HG03558 (cell line): ENCODE measurements around the gene MUC5AC.

Experiments used
- ATAC-seq: cut with Tn5 transposase; IDR thresholded peaks from one replicate; pipeline ENCODE4 v1.9.1; 2021; ENCODE audit warnings: moderate number of reproducible peaks; ENCODE audit not compliant: unreplicated experiment; ENCODE audit errors: extremely low read depth

The MUC5AC gene

GRCh38 chr11:1121813-1122663 is 35.7 kb upstream of the MUC5AC start:
- no peak for ATAC-seq

- ATAC-seq = no peak
Observed at GRCh38 chr11:1122664-1123002, 35.1 kb upstream of the MUC5AC start.

DNA sequence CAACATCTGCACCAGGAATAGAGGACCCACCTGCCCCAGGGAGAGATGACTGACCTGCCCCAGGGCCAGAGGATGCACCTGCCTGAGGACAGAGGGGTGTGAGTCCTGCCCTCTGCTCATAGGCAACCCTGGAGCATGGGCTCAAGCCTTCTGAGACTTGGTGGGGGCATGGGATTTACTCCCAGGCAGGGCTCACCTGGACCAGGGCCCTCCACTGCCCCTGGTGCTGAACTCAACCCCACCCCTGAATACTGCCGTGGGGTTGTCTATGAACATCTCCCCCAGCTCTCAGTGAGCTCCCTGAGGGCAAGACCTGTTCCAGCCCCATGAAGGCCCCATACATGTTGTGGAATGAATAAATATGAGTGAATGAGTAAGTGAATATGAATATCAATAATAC is 33.8 kb upstream of the MUC5AC start:
- ATAC-seq = no peak

GRCh38 chr11:1125803-1126202 is 31.9 kb upstream of the MUC5AC start:
- ATAC-seq = no peak

DNA sequence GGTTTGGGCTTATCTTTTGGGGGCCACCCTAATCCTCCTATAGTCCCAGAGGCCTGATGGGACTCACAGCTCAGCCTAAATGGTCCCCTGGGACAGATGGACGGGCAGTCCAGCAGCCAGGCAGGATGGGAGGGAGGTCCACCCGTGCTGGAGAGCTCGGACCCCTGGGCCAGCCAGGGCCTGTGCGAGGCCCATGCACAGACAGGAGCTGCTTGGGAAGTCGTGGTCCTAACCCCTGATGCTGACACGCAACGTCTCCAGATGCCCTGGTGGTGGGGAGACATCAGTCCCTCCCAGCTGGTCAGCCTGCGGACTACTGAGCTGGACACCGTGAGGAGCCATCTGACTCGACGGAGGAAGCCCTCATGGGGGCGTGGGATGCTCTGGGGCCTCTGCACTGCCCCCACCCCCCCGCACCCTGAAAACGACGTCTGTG is 31.2 kb upstream of the MUC5AC start:
- ATAC-seq = no peak

DNA sequence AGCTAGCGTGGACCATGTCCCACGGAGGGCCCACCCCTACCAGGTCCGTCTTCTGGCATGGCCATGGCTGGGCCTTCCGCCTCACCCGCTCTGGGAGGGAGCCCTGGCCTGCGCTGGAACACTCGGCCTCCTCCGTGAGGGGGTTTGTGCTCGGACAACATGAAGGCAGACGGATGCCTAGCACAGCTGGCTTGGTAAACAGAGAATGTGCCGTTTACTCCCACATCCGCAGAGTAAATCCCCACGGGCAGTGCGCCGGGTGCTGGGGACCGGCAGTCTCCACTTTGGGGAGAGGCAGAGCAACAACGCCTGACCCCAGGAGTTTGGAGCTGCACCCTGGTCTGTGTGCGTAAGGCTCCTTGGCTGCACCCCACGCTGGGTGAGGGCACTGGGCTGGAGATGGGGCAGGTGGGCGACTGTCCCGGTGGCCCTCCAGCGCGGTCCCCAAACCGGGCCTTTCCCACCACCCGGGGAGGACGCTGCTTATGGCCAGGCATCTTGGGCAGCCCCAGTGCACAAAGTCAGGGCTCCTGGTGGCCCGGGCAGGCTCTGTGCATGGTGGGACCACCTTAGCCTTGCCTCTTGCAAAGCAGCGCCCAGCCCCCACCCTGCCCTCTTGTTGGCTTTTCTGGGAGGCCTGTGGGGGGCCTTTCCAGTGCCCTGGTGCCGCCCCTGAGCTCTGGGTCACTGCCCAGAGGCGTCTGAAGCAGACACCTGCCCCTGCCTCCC is 30.7 kb upstream of the MUC5AC start:
- ATAC-seq = no peak

DNA sequence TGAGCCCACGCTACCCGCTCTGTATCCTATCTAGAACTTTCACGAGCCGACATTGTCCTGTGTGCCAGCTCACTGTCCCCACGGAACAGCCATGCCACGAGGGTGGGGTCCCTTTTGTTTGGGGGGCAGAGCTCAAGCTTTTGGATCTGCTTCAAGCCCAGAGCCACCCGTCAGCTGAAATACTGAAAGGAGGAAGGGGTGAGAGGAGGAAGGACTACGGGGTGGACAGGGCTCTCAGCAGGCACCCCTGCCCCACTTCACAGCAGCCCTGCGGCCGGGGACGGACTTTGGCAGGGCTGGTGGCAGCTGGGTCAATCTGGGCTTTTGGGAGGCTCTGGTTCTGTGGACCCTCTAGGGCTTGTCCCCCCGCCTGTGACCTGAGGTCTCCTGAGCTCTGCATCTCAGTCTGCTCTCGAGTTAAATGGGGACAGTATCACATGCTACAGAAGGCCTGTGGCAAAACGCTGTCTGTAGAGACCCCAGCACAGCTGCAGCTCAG is 30.0 kb upstream of the MUC5AC start:
- no peak for ATAC-seq

GRCh38 chr11:1128311-1129142 is 29.2 kb upstream of the MUC5AC start:
- ATAC-seq = no peak

DNA sequence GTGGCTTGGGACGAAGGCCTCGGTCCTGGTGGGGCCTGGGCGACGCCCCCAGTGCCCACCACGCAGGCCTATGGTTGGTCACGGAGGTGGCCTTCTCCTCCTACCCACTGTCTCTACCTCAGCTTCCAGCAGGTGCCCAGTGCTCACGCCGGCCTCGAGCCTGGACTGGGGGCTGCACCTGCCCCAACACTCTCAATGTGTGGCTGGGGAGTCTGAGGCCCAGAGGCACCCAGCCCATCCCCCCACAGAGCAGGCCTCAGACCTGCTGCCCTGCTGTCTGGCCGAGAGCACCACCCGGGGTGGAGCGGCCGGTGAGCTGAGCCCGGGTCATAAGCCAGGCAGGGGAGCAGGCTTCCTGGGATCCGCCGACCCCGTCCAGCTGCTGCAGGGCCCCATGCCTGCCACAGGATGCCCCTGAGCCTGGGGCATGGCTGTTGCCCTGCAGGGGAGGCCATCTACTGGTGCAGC is 28.6 kb upstream of the MUC5AC start:
- no peak for ATAC-seq

DNA sequence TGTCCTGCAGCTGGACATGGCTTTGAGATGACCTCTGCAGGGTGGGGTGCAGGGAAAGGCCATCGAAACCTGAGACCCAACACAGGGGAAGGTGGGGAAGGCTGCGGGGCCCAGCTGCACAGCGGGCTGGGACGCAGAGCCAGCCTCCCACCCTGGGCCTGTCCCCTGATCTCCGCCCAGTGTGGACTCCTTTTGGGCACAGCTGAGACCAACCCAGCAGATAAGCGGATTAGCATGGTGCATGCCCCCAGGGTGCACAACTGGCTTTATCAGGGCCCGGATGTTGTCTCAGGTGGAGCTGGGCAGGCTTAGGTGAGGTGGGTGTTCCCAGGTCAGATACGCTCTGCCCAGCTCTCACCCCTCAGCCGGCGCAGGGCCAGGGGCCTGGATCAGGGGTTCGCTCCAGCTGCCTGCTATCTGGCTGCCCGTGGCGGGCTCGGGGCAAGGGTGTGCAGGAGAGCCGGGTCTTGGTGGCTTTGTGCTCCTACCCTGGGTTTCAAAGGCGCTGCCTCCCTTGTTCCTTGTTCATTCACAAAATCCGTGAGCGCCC is 28.1 kb upstream of the MUC5AC start:
- ATAC-seq = no peak

- ATAC-seq = no peak
Observed at GRCh38 chr11:1130276-1131032, 27.3 kb upstream of the MUC5AC start.

DNA sequence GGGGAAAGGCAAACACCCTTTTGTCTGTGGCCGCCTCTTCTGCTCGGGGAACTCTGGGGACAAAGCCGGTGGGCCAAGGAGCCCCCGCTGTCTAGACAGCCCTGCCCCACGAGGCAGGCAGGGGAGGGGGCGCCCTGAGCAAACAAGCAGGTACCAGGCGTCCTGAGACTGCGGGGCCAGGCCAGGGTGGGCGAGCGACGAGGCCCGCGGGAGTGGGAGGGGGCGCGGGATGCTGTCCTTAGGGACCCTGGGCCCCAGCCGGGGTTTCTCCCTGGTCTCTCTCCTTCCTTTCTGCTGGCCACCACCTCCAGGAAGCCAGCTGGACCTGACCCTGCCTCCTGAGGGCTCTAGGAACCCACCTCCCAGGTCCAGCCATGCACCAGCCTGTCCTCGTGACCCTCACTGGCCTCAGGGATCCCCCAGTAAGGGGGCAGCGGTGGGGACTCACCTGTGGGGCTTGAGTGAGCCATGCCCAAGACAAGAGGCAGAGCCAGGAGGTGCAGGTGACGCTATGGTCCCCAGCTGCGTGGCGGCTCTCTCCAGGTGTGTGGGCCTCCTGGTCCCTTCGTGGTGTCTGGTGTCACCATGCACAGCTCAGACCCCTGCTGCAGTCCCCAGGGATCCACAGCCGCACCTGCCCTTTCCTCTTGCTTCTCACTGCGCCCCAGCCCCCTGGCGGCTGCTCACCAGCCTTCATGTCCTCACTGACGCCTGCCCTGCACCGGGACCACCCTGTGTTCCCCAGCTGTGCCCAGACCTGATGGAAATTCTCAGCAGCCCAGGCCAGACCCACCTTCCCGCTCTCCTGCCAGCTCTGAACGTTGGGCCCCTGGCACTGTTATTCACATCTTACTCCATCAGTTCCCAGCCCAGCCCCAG is 26.5 kb upstream of the MUC5AC start:
- ATAC-seq = no peak

DNA sequence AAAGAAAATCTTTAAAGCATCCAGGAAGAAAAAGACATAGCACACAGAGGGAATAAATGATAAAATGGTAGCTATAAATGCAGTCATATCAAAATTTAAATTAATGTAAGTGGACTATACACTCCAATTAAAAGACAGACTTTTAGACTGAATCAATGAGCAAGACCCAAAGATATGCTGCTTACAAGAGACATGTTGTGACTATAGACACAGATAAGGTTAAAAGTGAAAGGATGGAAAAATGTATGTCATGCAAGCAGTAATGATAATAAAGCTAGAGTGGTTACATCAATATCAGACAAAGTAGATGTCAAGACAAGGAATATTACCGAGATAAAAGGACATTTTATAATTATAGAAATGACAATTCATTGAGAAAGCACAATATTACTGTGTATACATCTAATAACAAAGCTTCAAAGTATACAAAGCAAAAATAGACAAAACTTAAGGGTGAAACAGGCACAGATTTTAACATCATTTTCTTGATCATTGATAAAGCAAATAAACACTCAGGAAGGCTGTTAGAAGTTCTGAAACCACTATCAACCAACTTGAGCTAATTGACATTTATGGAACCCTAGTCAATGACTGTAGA is 22.8 kb upstream of the MUC5AC start:
- ATAC-seq = no peak

- no peak for ATAC-seq
Observed at GRCh38 chr11:1138097-1138496, 19.7 kb upstream of the MUC5AC start.

DNA sequence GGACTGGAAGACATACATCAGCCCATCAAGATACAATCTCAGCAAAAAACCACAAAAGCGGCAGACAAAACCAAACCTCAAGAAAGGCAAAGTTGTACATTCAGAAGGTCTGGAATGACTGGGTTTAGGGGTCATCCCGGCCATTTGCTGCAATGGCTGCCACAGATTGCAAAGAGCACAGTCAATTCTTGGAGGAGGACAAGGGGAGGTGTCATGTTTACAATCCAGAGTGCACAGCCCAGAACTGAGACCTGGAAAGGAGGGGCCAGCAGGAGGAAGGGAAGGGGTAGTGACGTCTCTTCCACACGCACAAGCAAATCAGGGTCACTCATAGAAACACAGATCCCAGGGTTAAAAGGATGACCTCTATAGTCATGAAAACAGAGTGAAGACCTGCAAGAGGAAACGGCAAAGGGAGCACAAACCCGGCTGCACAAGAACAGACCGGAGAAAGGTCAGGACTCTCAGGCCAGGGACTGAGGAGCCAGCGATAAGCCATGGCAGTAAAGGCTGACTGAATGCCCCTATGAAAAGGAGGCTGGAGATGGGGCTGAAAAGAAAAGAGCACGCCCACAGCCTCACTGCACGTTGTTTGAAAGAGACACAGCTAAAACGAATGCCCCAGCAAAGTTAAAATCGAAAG is 18.2 kb upstream of the MUC5AC start:
- ATAC-seq = no peak

DNA sequence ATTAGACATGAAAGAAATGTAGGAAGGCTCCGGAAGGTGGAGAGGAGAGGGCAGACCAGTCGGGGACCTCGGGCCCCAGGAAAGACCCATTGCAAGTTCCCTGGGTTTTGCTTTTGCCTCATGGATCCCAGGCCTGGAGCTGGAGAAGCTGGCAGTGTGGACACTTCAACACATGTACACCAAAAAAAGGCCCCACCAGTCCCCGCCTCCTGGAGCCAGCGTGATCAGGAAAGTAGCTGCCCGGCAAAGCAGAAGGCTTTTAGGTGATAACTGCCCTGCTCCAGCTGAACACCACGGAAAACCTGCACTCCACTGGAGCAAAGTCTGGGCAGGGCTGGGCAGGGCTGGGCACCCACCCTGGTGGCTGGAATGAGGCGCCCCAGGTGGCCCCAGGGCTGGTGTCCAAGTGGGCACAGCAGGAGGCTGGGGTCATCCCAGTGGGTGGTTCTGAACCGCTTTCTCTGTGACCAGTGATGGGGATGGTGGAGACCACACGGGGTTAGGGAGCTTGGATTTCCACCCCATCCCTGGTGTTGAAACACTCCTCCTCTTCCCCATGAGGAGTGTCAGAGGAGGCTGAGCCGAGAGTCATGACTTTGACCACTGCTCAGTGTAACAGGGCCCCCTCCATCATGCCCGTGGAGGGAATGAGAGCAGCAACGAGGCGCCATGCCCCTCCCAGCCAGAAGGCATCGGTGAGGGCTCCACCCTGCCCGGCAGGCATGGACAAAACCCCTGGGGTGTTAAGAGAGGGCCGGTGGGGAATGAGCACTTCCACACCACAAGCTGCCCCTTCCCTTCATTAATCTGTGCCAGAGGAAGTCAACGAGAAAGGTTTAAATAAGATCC is 16.9 kb upstream of the MUC5AC start:
- no peak for ATAC-seq

DNA sequence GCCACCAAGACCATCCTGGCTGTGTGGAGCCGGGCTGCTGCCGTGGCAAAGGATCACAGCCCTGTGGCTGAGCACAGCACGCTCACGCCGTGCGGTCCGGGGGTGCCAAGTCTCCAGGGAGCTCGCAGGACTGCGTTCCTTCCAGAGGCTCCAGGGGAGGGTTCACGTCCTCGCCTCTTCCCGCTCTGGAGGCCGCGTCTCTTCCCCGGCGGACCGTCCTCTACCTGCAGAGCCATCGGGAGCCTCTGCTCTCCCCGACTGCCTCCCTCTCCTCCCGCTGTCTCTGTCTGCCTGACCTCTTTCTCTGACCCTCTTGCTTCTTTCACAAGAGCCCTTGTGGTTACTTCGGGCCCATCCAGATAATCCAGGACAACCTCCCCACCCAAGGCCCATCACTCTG is 11.4 kb upstream of the MUC5AC start:
- ATAC-seq = no peak
